ENCODE measurements around the gene C11orf24.
"Not testable (repeated sequence)": the region's sequence is repeated elsewhere in the genome, so short reads cannot be mapped to it uniquely, and the experiment has no call there.

The C11orf24 gene

GRCh38 chr11:68243847-68244246 lies 27.9 kb downstream of the C11orf24 start:
- DNase-seq, result not testable (repeated sequence)

GRCh38 chr11:68242616-68243015 lies 29.2 kb downstream of the C11orf24 start:
- DNase-seq, result no peak

- DNase-seq, result no peak
These were observed 40.2 kb downstream of the C11orf24 start for GRCh38 chr11:68231621-68232020.

GRCh38 chr11:68229601-68230000 lies 42.2 kb downstream of the C11orf24 start:
- DNase-seq, result no peak

GRCh38 chr11:68226421-68226820 lies 45.4 kb downstream of the C11orf24 start:
- DNase-seq, result no peak

GRCh38 chr11:68224606-68225005 lies 47.2 kb downstream of the C11orf24 start:
- no peak for DNase-seq

GRCh38 chr11:68223275-68223674 lies 48.5 kb downstream of the C11orf24 start:
- no peak for DNase-seq

GRCh38 chr11:68221406-68221805 lies 50.4 kb downstream of the C11orf24 start:
- DNase-seq, result no peak

- DNase-seq, result no peak
These were observed 55.4 kb downstream of the C11orf24 start for GRCh38 chr11:68216171-68216938.

- no peak for DNase-seq
These were observed 56.1 kb downstream of the C11orf24 start for GRCh38 chr11:68215524-68216170.

GRCh38 chr11:68215087-68215445 lies 56.7 kb downstream of the C11orf24 start:
- DNase-seq, result no peak

- peak in 1 of 5 donors; percentile 14 for DNase-seq
These were observed 57.3 kb downstream of the C11orf24 start for GRCh38 chr11:68214173-68215086.

- DNase-seq, result peak; percentile 73 to 88 (median 74)
These were observed 58.1 kb downstream of the C11orf24 start for GRCh38 chr11:68213555-68214172.

GRCh38 chr11:68213135-68213515 lies 58.6 kb downstream of the C11orf24 start, which contains the start of gene KMT5B:
Gene KMT5B (minus strand): TSS chr11:68213296. CDS start chr11:68190076, 23,220 bp downstream.
- peak in 1 of 5 donors; percentile 49 for DNase-seq

GRCh38 chr11:68212421-68213134 lies 59.2 kb downstream of the C11orf24 start:
- DNase-seq, result peak; percentile 39 to 59 (median 54)

GRCh38 chr11:68211546-68211945 lies 60.2 kb downstream of the C11orf24 start:
- no peak for DNase-seq
